ENCODE data around the gene SLCO2B1. TPM values are rescaled to one million over a fixed set of nuclear protein-coding genes. Genes with fewer than 3 reads are reported as not detected.

The SLCO2B1 gene
- total RNA-seq, 1 experiment from 2014 or later, result 0.57 TPM

DNA sequence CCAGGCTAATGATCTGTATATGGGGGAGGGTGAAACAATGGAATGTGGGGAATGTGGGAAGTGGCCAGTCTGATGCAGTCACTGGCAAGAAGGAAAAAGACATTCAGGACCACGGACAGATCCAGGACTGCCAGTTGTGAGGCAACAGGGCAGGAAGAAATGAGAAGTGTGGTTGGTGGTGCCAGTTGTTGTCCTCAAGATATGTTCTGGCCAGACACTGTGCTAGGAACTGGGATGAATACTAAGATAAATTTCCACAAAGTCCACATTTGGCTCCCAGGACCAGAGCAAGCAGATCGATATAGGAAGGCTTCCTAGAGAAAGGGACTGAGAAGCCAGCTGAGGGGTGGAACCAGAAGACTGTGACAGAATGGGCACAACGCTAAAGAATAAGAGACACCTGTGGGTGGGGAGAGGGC lies 82.9 kb downstream of the SLCO2B1 start:
- CTCF ChIA-PET, result interaction anchor here (1.1 to 4.6 kb wide), 4 partner anchors 7 to 90 kb away, joined by 3 to 27 read pairs (median 12); partner anchors contain the start of gene TPBGL
- Mint-ChIP-seq H3K4me1 (peaks cover 14% of the 10 kb centered on the region), H3K36me3 (no peaks in the 10 kb centered on the region), H3K27me3 (ENCODE audit: low read depth) (peaks cover 16% of the 10 kb centered on the region), H3K9me3 (no peaks in the 10 kb centered on the region; the same call in 1 of the 2 replicates), H3K27ac (no peak overlapping the region), H3K4me3 (no peak overlapping the region)
- ATAC-seq (peak; percentile 88), DNase-seq (ENCODE audit: low spot score) (peak; percentile 71)
- TF ChIP-seq ZNF232 (CRISPR knock-in tag; IDR thresholded peaks at IDR 0.05) (no peak), TEAD4 (CRISPR knock-in tag; IDR thresholded peaks at IDR 0.05) (peak; percentile 95), NFE2L1 (CRISPR knock-in tag; IDR thresholded peaks at IDR 0.05) (0 out of 2 replicates have a peak, but pooled peaks have one; percentile 44), CBFB (CRISPR knock-in tag; IDR thresholded peaks at IDR 0.05; ENCODE audit: low read depth) (no peak), GABPB1 (CRISPR knock-in tag; IDR thresholded peaks at IDR 0.05) (0 out of 2 replicates have a peak, but pooled peaks have one; percentile 20), CREM (CRISPR knock-in tag; IDR thresholded peaks at IDR 0.05) (no peak), TEAD1 (CRISPR knock-in tag; IDR thresholded peaks at IDR 0.05) (peak; percentile 97), ESRRA (CRISPR knock-in tag; IDR thresholded peaks at IDR 0.05; ENCODE audit: borderline replicate concordance) (0 out of 2 replicates have a peak, but pooled peaks have one; percentile 55), SMAD4 (CRISPR knock-in tag; IDR thresholded peaks at IDR 0.05) (0 out of 2 replicates have a peak, but pooled peaks have one; percentile 41), ZNF671 (CRISPR knock-in tag; IDR thresholded peaks at IDR 0.05) (no peak), OVOL2 (CRISPR knock-in tag; IDR thresholded peaks at IDR 0.05; ENCODE audit: borderline replicate concordance) (no peak), CREB1 (CRISPR knock-in tag; IDR thresholded peaks at IDR 0.05) (peak; percentile 55; the same call in 1 of the 2 replicates), JUN (CRISPR knock-in tag; IDR thresholded peaks at IDR 0.05) (no peak; the same call in 1 of the 2 replicates), SP1 (CRISPR knock-in tag; conservative IDR thresholded peaks at IDR 0.05) (no peak), SMAD3 (CRISPR knock-in tag; IDR thresholded peaks at IDR 0.05; ENCODE audit: borderline replicate concordance) (peak; percentile 72; the same call in 1 of the 2 replicates)
- TF ChIP-seq, protein P1, sequence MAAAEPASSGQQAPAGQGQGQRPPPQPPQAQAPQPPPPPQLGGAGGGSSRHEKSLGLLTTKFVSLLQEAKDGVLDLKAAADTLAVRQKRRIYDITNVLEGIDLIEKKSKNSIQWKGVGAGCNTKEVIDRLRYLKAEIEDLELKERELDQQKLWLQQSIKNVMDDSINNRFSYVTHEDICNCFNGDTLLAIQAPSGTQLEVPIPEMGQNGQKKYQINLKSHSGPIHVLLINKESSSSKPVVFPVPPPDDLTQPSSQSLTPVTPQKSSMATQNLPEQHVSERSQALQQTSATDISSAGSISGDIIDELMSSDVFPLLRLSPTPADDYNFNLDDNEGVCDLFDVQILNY (CRISPR knock-in tag; IDR thresholded peaks at IDR 0.05), result no peak
- TF ChIP-seq, protein P2, sequence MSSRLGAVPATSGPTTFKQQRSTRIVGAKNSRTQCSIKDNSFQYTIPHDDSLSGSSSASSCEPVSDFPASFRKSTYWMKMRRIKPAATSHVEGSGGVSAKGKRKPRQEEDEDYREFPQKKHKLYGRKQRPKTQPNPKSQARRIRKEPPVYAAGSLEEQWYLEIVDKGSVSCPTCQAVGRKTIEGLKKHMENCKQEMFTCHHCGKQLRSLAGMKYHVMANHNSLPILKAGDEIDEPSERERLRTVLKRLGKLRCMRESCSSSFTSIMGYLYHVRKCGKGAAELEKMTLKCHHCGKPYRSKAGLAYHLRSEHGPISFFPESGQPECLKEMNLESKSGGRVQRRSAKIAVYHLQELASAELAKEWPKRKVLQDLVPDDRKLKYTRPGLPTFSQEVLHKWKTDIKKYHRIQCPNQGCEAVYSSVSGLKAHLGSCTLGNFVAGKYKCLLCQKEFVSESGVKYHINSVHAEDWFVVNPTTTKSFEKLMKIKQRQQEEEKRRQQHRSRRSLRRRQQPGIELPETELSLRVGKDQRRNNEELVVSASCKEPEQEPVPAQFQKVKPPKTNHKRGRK (CRISPR knock-in tag; IDR thresholded peaks at IDR 0.05; ENCODE audit: borderline replicate concordance), result no peak
- TF ChIP-seq, protein P3, sequence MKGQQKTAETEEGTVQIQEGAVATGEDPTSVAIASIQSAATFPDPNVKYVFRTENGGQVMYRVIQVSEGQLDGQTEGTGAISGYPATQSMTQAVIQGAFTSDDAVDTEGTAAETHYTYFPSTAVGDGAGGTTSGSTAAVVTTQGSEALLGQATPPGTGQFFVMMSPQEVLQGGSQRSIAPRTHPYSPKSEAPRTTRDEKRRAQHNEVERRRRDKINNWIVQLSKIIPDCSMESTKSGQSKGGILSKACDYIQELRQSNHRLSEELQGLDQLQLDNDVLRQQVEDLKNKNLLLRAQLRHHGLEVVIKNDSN (CRISPR knock-in tag; IDR thresholded peaks at IDR 0.05), result peak; percentile 40; the same call in 1 of the 2 replicates
- TF ChIP-seq, protein P4, sequence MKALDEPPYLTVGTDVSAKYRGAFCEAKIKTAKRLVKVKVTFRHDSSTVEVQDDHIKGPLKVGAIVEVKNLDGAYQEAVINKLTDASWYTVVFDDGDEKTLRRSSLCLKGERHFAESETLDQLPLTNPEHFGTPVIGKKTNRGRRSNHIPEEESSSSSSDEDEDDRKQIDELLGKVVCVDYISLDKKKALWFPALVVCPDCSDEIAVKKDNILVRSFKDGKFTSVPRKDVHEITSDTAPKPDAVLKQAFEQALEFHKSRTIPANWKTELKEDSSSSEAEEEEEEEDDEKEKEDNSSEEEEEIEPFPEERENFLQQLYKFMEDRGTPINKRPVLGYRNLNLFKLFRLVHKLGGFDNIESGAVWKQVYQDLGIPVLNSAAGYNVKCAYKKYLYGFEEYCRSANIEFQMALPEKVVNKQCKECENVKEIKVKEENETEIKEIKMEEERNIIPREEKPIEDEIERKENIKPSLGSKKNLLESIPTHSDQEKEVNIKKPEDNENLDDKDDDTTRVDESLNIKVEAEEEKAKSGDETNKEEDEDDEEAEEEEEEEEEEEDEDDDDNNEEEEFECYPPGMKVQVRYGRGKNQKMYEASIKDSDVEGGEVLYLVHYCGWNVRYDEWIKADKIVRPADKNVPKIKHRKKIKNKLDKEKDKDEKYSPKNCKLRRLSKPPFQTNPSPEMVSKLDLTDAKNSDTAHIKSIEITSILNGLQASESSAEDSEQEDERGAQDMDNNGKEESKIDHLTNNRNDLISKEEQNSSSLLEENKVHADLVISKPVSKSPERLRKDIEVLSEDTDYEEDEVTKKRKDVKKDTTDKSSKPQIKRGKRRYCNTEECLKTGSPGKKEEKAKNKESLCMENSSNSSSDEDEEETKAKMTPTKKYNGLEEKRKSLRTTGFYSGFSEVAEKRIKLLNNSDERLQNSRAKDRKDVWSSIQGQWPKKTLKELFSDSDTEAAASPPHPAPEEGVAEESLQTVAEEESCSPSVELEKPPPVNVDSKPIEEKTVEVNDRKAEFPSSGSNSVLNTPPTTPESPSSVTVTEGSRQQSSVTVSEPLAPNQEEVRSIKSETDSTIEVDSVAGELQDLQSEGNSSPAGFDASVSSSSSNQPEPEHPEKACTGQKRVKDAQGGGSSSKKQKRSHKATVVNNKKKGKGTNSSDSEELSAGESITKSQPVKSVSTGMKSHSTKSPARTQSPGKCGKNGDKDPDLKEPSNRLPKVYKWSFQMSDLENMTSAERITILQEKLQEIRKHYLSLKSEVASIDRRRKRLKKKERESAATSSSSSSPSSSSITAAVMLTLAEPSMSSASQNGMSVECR (CRISPR knock-in tag; IDR thresholded peaks at IDR 0.05; ENCODE audit: borderline replicate concordance), result 0 out of 2 replicates have a peak, but pooled peaks have one; percentile 32
- TF ChIP-seq, protein P5, sequence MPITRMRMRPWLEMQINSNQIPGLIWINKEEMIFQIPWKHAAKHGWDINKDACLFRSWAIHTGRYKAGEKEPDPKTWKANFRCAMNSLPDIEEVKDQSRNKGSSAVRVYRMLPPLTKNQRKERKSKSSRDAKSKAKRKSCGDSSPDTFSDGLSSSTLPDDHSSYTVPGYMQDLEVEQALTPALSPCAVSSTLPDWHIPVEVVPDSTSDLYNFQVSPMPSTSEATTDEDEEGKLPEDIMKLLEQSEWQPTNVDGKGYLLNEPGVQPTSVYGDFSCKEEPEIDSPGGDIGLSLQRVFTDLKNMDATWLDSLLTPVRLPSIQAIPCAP (CRISPR knock-in tag; IDR thresholded peaks at IDR 0.05), result peak; percentile 59; the same call in 1 of the 2 replicates
- TF ChIP-seq, protein P6, sequence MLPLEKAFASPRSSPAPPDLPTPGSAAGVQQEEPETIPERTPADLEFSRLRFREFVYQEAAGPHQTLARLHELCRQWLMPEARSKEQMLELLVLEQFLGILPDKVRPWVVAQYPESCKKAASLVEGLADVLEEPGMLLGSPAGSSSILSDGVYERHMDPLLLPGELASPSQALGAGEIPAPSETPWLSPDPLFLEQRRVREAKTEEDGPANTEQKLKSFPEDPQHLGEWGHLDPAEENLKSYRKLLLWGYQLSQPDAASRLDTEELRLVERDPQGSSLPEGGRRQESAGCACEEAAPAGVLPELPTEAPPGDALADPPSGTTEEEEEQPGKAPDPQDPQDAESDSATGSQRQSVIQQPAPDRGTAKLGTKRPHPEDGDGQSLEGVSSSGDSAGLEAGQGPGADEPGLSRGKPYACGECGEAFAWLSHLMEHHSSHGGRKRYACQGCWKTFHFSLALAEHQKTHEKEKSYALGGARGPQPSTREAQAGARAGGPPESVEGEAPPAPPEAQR (CRISPR knock-in tag; IDR thresholded peaks at IDR 0.05), result no peak
- POLR2A ChIA-PET, result no interaction called here
